ENCODE measurements around the gene TDRD6. TPM values are rescaled to one million over a fixed set of nuclear protein-coding genes. Genes with fewer than 3 reads are reported as not detected.

The TDRD6 gene
- total RNA-seq, 2 donors from 2014 or later, result 0.66 to 0.78 TPM

DNA sequence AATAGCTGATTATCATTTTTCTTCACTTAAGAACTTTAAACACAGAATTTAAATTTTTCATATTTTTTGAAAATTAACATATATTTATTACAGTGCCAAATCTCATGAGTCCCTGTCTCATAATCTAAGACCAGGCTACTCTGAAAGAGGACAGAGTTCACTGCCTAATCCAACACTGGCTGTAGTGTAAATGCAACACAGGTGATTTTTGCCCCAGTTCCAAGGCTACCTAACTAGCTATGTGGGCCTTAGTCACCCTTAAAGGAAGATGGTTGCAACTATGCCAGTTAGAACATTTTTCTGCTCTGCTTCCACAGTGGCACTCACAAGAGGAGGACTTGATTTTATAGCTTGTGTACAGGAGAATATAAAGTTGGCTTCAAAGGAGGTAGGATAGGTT, 30.0 kb upstream of the TDRD6 start:
- TF ChIP-seq POLR2A (IDR thresholded peaks at IDR 0.05) (no peak), CTCF (IDR thresholded peaks at IDR 0.05) (no peak)
- Histone ChIP-seq H3K27me3 (no peaks in the 10 kb centered on the region), H3K27ac (no peak overlapping the region), H3K9me3 (no peaks in the 10 kb centered on the region), H3K36me3 (replicated peaks in 1 of 2; ENCODE audit: insufficient read depth in 1 of 2, low read depth in 2 of 2) (no peaks in the 10 kb centered on the region), H3K4me1 (peaks cover 7% of the 10 kb centered on the region), H3K4me3 (no peak overlapping the region)
- no peak for ATAC-seq
- intact Hi-C loops (cut with DNase I), result no loop called here
- no peak for DNase-seq

DNA sequence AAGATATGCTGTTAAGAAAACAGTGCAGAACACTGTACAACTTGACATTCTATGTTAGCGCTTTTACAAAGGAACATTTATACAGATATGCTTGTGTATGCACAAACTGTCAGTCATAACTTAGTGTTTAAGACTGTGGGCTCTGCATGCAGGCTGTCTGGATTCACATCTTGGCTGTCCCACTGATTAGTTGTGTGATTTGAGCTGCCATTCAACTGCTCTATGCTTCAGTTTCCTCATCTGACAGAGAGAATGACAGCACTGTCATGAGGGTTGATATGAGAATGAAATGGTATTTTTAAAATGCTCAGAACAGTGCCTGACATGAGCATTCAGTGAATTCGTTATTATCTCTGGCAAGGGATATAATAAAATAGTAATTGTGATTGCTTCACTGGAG, 26.2 kb upstream of the TDRD6 start:
- Histone ChIP-seq H3K4me1 (no peaks in the 10 kb centered on the region), H3K27me3 (no peaks in the 10 kb centered on the region), H3K36me3 (replicated peaks in 1 of 2; ENCODE audit: insufficient read depth in 1 of 2, low read depth in 2 of 2) (no peaks in the 10 kb centered on the region), H3K27ac (no peak overlapping the region), H3K9me3 (no peaks in the 10 kb centered on the region), H3K4me3 (no peak overlapping the region)
- 75 to 84% methylated on average over 2 of the region's 2 CpGs for WGBS, 2 donors
- intact Hi-C loops (cut with DNase I), result no loop called here
- DNase-seq (no peak), ATAC-seq (no peak)
- no peak for TF ChIP-seq CTCF (IDR thresholded peaks at IDR 0.05)
- TF ChIP-seq POLR2A (IDR thresholded peaks at IDR 0.05), result no peak

DNA sequence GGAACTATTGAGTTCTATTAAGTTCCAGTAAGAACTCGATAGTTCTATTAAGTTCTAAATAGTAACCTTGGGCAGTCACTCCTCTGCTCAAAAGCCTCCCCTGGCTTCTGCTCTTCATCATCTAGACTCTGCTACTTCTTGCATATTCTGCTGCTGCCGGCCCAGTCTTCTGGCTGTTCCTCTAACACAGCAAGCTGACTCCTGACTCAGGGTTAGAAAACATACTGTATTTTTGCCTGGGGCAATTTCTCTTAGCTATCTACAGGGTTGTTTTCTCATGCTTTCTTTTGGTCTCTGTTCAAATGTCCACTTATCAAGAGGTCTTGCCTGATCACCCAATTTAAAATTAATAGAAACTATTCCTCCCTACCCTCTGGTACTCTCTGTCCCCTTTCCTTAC, 20.3 kb upstream of the TDRD6 start:
- H3K27ac ChIP-seq, result no peak overlapping the region

DNA sequence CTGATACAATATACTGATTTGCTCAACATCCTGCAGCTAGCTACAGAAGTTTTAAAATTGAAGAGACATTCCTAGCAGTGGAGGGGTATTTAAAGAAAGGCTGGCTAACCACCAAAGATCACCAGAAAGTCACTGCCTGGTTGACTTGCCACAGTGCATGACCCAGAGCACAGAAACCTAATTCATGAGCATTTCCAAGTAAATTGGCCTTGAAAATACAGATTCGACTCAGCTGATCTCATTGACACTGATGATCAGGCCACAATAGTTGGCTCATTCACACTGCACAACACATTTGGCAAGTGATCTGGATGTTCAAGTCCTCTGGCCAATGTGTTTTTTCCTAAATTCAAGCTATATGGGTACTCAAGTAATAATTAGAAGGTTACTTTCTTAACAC, 13.3 kb upstream of the TDRD6 start:
- no peaks in the 10 kb centered on the region for H3K9me3 ChIP-seq
- ATAC-seq, result no peak
- H3K27ac ChIP-seq, result no peak overlapping the region
- intact Hi-C loops (cut with DNase I), result no loop called here
- TF ChIP-seq CTCF (IDR thresholded peaks at IDR 0.05) (no peak), POLR2A (IDR thresholded peaks at IDR 0.05) (no peak)
- no peak overlapping the region for H3K4me3 ChIP-seq
- DNase-seq, result no peak
- no peaks in the 10 kb centered on the region for H3K36me3 ChIP-seq (replicated peaks in 1 of 2; ENCODE audit: insufficient read depth in 1 of 2, low read depth in 2 of 2)
- H3K4me1 ChIP-seq, result no peaks in the 10 kb centered on the region
- WGBS, 2 donors, result 25 to 36% methylated on average over 1 of the region's 1 CpG
- H3K27me3 ChIP-seq, result no peaks in the 10 kb centered on the region

More for the DNA sequence above, 20.3 kb upstream of the TDRD6 start:
- intact Hi-C loops (cut with DNase I), result no loop called here
- Histone ChIP-seq H3K9me3 (no peaks in the 10 kb centered on the region), H3K27me3 (no peaks in the 10 kb centered on the region), H3K4me1 (no peaks in the 10 kb centered on the region), H3K4me3 (no peak overlapping the region), H3K36me3 (replicated peaks in 1 of 2; ENCODE audit: insufficient read depth in 1 of 2, low read depth in 2 of 2) (no peaks in the 10 kb centered on the region)
- DNase-seq (no peak), ATAC-seq (no peak)
- 88 to 95% methylated on average over 2 of the region's 2 CpGs for WGBS, 2 donors
- TF ChIP-seq CTCF (IDR thresholded peaks at IDR 0.05), result no peak
- no peak for TF ChIP-seq POLR2A (IDR thresholded peaks at IDR 0.05)

DNA sequence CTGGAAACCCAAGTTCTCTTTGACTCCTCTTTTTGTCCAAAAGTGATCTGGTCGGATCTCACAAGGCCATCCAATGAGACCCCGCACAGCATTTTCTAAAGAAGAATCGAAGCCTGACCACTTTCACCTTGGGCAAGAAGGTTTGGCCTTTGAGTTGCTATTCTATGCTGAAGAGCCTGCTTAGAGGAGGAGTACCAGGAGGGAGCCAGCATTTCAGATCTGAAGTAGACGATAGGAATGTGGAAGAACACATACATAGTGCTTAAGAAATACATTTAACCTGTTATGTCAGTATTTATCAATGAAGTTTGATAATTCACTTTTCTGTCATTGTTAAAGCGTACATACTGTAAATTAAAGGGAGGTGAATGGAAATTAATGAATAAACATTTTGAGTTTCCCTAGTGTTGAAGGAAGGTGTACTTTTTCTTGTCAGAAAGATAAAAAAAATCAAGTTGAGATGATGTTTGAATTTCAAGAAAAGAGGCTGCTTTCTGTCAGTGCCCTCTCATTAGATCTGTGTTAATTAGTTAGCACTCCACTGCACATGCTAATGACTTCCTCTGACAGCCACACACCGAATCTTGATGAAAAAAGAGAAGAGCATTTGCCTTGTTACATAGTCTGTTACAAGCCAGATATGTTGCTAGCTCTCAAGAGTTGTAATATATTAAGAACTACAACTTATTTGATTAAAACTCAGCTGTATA, 10.9 kb upstream of the TDRD6 start:
- WGBS, 2 donors, result 86 to 88% methylated on average over 6 of the region's 6 CpGs
- Histone ChIP-seq H3K4me1 (no peaks in the 10 kb centered on the region), H3K4me3 (no peak overlapping the region), H3K27me3 (no peaks in the 10 kb centered on the region), H3K9me3 (no peaks in the 10 kb centered on the region), H3K27ac (no peak overlapping the region), H3K36me3 (replicated peaks in 1 of 2; ENCODE audit: insufficient read depth in 1 of 2, low read depth in 2 of 2) (no peaks in the 10 kb centered on the region)
- no peak for DNase-seq
- no peak for TF ChIP-seq POLR2A (IDR thresholded peaks at IDR 0.05)
- TF ChIP-seq CTCF (IDR thresholded peaks at IDR 0.05), result no peak
- intact Hi-C loops (cut with DNase I), result no loop called here
- ATAC-seq, result no peak
